B cell (primary cell): ENCODE data around the gene TNFAIP2. TPM values are rescaled to one million over a fixed set of nuclear protein-coding genes. Genes with fewer than 3 reads are reported as not detected.

Experiments used
- ATAC-seq: fragments of 200-7000 bp; cut with Tn5 transposase; one replicate; pipeline ENCODE4 v1.10.0; 2021; ENCODE audit warnings: low read depth, mild to moderate bottlenecking, moderate number of reproducible peaks, moderate library complexity
- CTCF ChIA-PET: fragments of 350-600 bp; sonication (Branson Sonifier 250); formaldehyde crosslinking; loops from one replicate; lab custom pipeline; 2021; ENCODE audit warnings: antibody characterized with exemption, inconsistent platforms; lab: Charles Lee
- POLR2A ChIA-PET: fragments of 350-600 bp; sonication (Branson Sonifier 250); formaldehyde crosslinking; loops from one replicate; lab custom pipeline; 2021; ENCODE audit warnings: antibody characterized with exemption; lab: Charles Lee
- DNase-seq: peaks from one replicate; pipeline ENCODE4 v3.0.0; 2013
- H2AFZ ChIP-seq: 2 replicates; pipeline ENCODE4 v1.6.1; 2012; ENCODE audit warnings: mild to moderate bottlenecking, low read depth, low read length; ENCODE audit not compliant: insufficient read depth, poor library complexity, severe bottlenecking
- H3K27ac ChIP-seq, 2 donors: 1 replicate in 1 of 2; 2 replicates in 1 of 2; pipeline ENCODE4 v1.5.1; 2012 to 2013; ENCODE audit warnings: low read length in 2 of 2, mild to moderate bottlenecking in 2 of 2, moderate library complexity in 1 of 2
- H3K27me3 ChIP-seq, 4 experiments: fragments of 200-600 bp in 1 of 4; sonication (generic) in 1 of 4; replicated peaks in 1 of 4; 1 replicate in 2 of 4; 2 replicates in 2 of 4; pipeline versions ENCODE4 v1.6.1 to v1.7.0; 2013 to 2016; ENCODE audit warnings: low read length in 3 of 4, mild to moderate bottlenecking in 2 of 4, mixed read lengths in 1 of 4, moderate library complexity in 1 of 4; ENCODE audit not compliant: insufficient read depth in 4 of 4, control insufficient read depth in 3 of 4; ENCODE audit errors: control extremely low read depth in 1 of 4
- H3K36me3 ChIP-seq, 2 experiments: replicated peaks in 1 of 2; 1 replicate in 1 of 2; 2 replicates in 1 of 2; pipeline versions ENCODE4 v1.6.1 to v1.7.1; 2013; ENCODE audit warnings: low read length in 1 of 2; ENCODE audit not compliant: insufficient read depth in 2 of 2, control insufficient read depth in 1 of 2; ENCODE audit errors: control extremely low read depth in 1 of 2, extremely low read depth in 1 of 2
- H3K4me1 ChIP-seq, 2 donors: fragments of 200-600 bp in 1 of 2; sonication (generic) in 1 of 2; 1 replicate in 1 of 2; 2 replicates in 1 of 2; pipeline versions ENCODE4 v1.5.1 to v1.6.1; 2013 to 2017; ENCODE audit warnings: low read length in 2 of 2; ENCODE audit not compliant: control insufficient read depth in 2 of 2, insufficient read depth in 2 of 2
- H3K4me2 ChIP-seq: replicated peaks from 2 replicates; pipeline ENCODE3; 2012; ENCODE audit warnings: mild to moderate bottlenecking, low read depth, low read length; ENCODE audit not compliant: poor library complexity, severe bottlenecking
- H3K4me3 ChIP-seq, 5 experiments: fragments of 200-600 bp in 1 of 5; sonication (generic) in 1 of 5; 1 replicate in 3 of 5; 2 replicates in 2 of 5; pipeline versions ENCODE4 v1.5.1 to v1.7.0; 2011 to 2016; ENCODE audit warnings: low read length in 4 of 5, mild to moderate bottlenecking in 4 of 5, low read depth in 2 of 5, control low read depth in 1 of 5, moderate library complexity in 1 of 5; ENCODE audit not compliant: insufficient read depth in 1 of 5; ENCODE audit errors: control extremely low read depth in 1 of 5, extremely low read depth in 1 of 5
- H3K79me2 ChIP-seq: fragments of 200-600 bp; sonication (generic); one replicate; pipeline ENCODE4 v1.6.0; 2016; ENCODE audit warnings: low read length; ENCODE audit not compliant: control insufficient read depth, insufficient read depth
- H3K9ac ChIP-seq: fragments of 200-600 bp; sonication (generic); 2 replicates; pipeline ENCODE4 v1.6.1; 2017; ENCODE audit warnings: mild to moderate bottlenecking, low read length, moderate library complexity
- H3K9me3 ChIP-seq, 3 donors: one replicate each; pipeline versions ENCODE4 v1.6.1 to v1.7.1; 2013; ENCODE audit warnings: low read length in 2 of 3; ENCODE audit not compliant: control insufficient read depth in 2 of 3, insufficient read depth in 1 of 3; ENCODE audit errors: control extremely low read depth in 1 of 3
- H4K20me1 ChIP-seq: 2 replicates; pipeline ENCODE4 v1.6.0; 2012; ENCODE audit warnings: mild to moderate bottlenecking, low read length; ENCODE audit not compliant: insufficient read depth, control insufficient read depth, poor library complexity, severe bottlenecking
- H3K27ac Mint-ChIP-seq: one replicate; pipeline ENCODE4 v1.8.0; 2021; ENCODE audit warnings: mixed read lengths
- H3K27me3 Mint-ChIP-seq: one replicate; pipeline ENCODE4 v1.8.0; 2021; ENCODE audit warnings: mixed read lengths
- H3K4me1 Mint-ChIP-seq: one replicate; pipeline ENCODE4 v1.8.0; 2021; ENCODE audit warnings: mixed read lengths
- H3K4me3 Mint-ChIP-seq: one replicate; pipeline ENCODE4 v1.8.0; 2021; ENCODE audit warnings: mixed read lengths
- H3K9me3 Mint-ChIP-seq: one replicate; pipeline ENCODE4 v1.8.0; 2022; ENCODE audit warnings: mixed read lengths; ENCODE audit not compliant: insufficient read depth
- CTCF ChIP-seq: fragments of 200-600 bp; IDR thresholded peaks from one replicate; pipeline ENCODE4 v1.8.0; 2022; ENCODE audit warnings: antibody characterized with exemption, mild to moderate bottlenecking
- EZH2 ChIP-seq: IDR thresholded peaks from 2 replicates; pipeline ENCODE4 v1.6.1; 2012; ENCODE audit warnings: borderline replicate concordance, low read depth, mild to moderate bottlenecking, moderate library complexity, low read length; ENCODE audit not compliant: insufficient read depth, poor library complexity, severe bottlenecking
- WGBS: methylation state at CpG from one replicate; pipeline ENCODE4 v1.1.5; 2013; ENCODE audit warnings: missing lambda C conversion rate; ENCODE audit not compliant: insufficient coverage; 5-methylcytosine and 5-hydroxymethylcytosine counted together
- intact Hi-C: fragments of 100-400 bp; cut with micrococcal nuclease; formaldehyde crosslinking; loops from one replicate; pipeline ENCODE4 v1.10.0; 2022
- polyA plus RNA-seq: library from polyadenylated mRNA; depleted of rRNA; stranded (reverse); fragments of >200 nt; gene quantifications from 2 replicates; pipeline ENCODE4 v1.2.3, GENCODE V29; 2012
- total RNA-seq, 2 donors: library from RNA; stranded (reverse); fragments of 120-200 nt in 1 of 2; gene quantifications; 1 replicate in 1 of 2; 2 replicates in 1 of 2; pipeline versions ENCODE4 v1.2.3 to v1.2.4, GENCODE V29; 2013 to 2022

TNFAIP2 gene
- total and polyA plus RNA-seq, 2 donors (not counting 1 experiment from before 2014, with no cell fraction given) = 1.5 to 9.0 TPM

- H3K27ac ChIP-seq = no peak overlapping the region
- H3K9me3 ChIP-seq = no peaks in the 10 kb centered on the region
- CTCF ChIA-PET = no interaction called here
- Mint-ChIP-seq H3K9me3 (no peaks in the 10 kb centered on the region), H3K27me3 (peaks cover 3% of the 10 kb centered on the region), H3K27ac (no peak overlapping the region), H3K4me3 (no peak overlapping the region), H3K4me1 (no peaks in the 10 kb centered on the region)
- no peak overlapping the region for H2AFZ ChIP-seq
- H3K36me3 ChIP-seq = no peaks in the 10 kb centered on the region
- POLR2A ChIA-PET = no interaction called here
- H3K4me2 ChIP-seq = no peak overlapping the region
- WGBS = 97% methylated on average over 13 of the region's 14 CpGs
- no peak for ATAC-seq
- H3K4me1 ChIP-seq = no peaks in the 10 kb centered on the region
- no peaks in the 10 kb centered on the region for H3K79me2 ChIP-seq
- DNase-seq = no peak
- TF ChIP-seq EZH2 (no peak), CTCF (no peak)
- no peak overlapping the region for H3K4me3 ChIP-seq
- no peaks in the 10 kb centered on the region for H4K20me1 ChIP-seq
- no peak overlapping the region for H3K9ac ChIP-seq
- intact Hi-C loops = no loop called here
- peaks cover 0 to 3% (median 0%) of the 10 kb centered on the region in 4 experiments for H3K27me3 ChIP-seq
Measured at GRCh38 chr14:103134919-103135318, 11.7 kb downstream of the TNFAIP2 start.

DNA sequence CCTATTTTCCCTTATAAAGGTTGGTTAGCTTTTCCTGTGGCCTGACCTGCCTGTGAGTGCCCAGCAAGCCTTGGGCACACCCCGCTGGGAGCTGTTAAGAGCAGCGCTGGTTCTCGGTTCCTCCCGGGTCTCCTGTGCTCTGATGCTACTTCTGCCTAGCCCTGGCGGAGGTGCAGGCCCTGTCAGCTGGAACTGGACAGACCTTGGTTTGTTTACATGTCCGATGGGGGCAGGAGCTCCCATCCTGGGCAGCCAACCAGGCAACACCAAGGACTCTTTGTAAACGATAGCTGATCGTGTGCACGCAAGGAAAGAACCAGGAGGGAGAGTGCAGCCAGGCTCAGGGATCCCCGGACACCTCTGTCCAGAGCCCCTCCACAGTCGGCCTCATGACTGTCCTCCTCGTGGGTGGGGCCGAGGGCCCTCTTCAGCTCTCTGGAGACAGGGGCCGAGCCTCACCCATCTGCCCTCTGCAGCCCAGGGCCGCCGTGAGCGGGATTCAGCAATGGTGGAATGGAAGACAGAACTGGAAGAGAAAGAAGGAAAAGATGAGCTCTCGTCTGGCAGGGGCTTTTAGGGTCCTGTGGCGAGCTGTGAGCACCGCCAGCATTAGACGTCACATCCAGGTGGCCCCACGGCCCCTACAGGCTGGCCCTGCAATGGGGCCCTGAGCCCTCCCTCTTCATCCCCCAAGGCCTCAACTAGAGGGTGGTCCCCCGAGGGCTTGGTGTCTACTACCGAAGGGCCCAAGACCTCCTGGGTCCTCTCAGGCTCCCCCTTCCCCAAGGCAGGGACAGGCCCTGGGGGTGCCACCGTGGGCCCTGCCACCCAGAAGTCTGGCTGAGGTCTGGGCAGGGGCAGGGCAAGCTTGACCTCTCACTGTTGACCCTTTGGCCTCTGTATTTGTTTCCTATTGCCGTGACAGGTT is 12.3 kb downstream of the TNFAIP2 start:
- H3K79me2 ChIP-seq = no peaks in the 10 kb centered on the region
- no peaks in the 10 kb centered on the region for H3K9me3 ChIP-seq
- H3K4me3 ChIP-seq = no peak overlapping the region
- peaks cover 0 to 3% (median 0%) of the 10 kb centered on the region in 4 experiments for H3K27me3 ChIP-seq
- Mint-ChIP-seq H3K4me1 (peaks cover 5% of the 10 kb centered on the region), H3K9me3 (no peaks in the 10 kb centered on the region), H3K4me3 (no peak overlapping the region), H3K27ac (no peak overlapping the region), H3K27me3 (peaks cover 7% of the 10 kb centered on the region)
- H2AFZ ChIP-seq = no peak overlapping the region
- H3K36me3 ChIP-seq = no peaks in the 10 kb centered on the region
- no peak overlapping the region for H3K4me2 ChIP-seq
- DNase-seq = no peak
- H3K9ac ChIP-seq = no peak overlapping the region
- ATAC-seq = no peak
- no peak overlapping the region for H3K27ac ChIP-seq
- TF ChIP-seq EZH2 (no peak), CTCF (no peak)
- WGBS = 96% methylated on average over 24 of the region's 26 CpGs
- no peaks in the 10 kb centered on the region for H4K20me1 ChIP-seq
- ChIA-PET POLR2A (no interaction called here), CTCF (no interaction called here)
- intact Hi-C loops = no loop called here
- H3K4me1 ChIP-seq = peaks cover 0 to 4% of the 10 kb centered on the region in 2 donors
